Endothelial cell (in vitro differentiated cells): ENCODE measurements around the gene RACK1. TPM values are rescaled to one million over a fixed set of nuclear protein-coding genes. Genes with fewer than 3 reads are reported as not detected.

Source experiments
- DNase-seq: peaks from one replicate; pipeline ENCODE4 v3.0.0; 2021; ENCODE audit warnings: low spot score
- H3K27ac Mint-ChIP-seq: one replicate; pipeline ENCODE4 v1.8.0; 2021; ENCODE audit warnings: mixed read lengths, inconsistent platforms; ENCODE audit not compliant: unreplicated experiment
- H3K27me3 Mint-ChIP-seq: one replicate; pipeline ENCODE4 v1.8.0; 2021; ENCODE audit warnings: mild to moderate bottlenecking, moderate library complexity, mixed read lengths, inconsistent platforms; ENCODE audit not compliant: unreplicated experiment
- H3K36me3 Mint-ChIP-seq: one replicate; pipeline ENCODE4 v1.8.0; 2021; ENCODE audit warnings: mild to moderate bottlenecking, low read depth, mixed read lengths, inconsistent platforms; ENCODE audit not compliant: unreplicated experiment
- H3K4me1 Mint-ChIP-seq: one replicate; pipeline ENCODE4 v1.8.0; 2021; ENCODE audit warnings: mild to moderate bottlenecking, mixed read lengths, inconsistent platforms; ENCODE audit not compliant: unreplicated experiment
- H3K4me3 Mint-ChIP-seq: one replicate; pipeline ENCODE4 v1.8.0; 2021; ENCODE audit warnings: mild to moderate bottlenecking, mixed read lengths, inconsistent platforms; ENCODE audit not compliant: unreplicated experiment
- H3K9me3 Mint-ChIP-seq: one replicate; pipeline ENCODE4 v1.8.0; 2021; ENCODE audit warnings: mixed read lengths, inconsistent platforms; ENCODE audit not compliant: unreplicated experiment
- CTCF ChIP-seq: fragments of 200-600 bp; sonication (generic); IDR thresholded peaks from one replicate; pipeline ENCODE4 v1.5.0; 2021; ENCODE audit warnings: antibody characterized with exemption; ENCODE audit not compliant: unreplicated experiment
- microRNA-seq: library from miRNA; unstranded; fragments of <30 nt; microRNA quantifications from one replicate; pipeline ENCODE4, GENCODE V29; 2020; ENCODE audit not compliant: unreplicated experiment
- total RNA-seq: library from RNA; stranded (reverse); fragmentation: NEBNext Ultra II Directional; extraction: Animal tissue kit (Norgen Biotek cat#: 25700); gene quantifications from one replicate; pipeline ENCODE4 v1.2.1, GENCODE V29; 2021; ENCODE audit not compliant: unreplicated experiment

Gene RACK1
- total RNA-seq, 1 donor from 2014 or later: 2,232 TPM

DNA sequence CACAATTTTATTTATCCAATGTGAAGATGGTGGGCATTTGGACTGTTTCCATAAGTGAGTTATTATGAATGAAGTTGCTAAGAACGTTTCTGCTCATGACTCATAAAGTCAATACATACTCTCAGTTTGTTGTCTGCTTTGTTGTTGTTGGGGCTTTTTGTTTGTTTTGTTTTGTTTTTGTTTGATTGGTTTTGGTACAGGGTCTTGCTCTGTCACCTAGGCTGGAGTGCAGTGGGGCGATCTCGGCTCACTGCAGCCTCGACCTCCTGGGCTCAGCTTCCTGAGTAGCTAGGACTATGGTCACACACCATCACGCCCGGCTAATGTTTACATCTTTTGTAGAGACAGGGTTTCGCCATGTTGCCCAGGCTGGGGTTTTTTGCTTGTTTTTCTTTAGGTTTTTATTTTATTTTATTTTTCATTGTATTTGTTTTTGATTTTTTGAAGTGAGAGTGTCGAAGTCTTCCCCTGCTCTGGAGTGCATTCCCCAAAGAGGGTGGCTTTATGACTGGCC is 56.7 kb downstream of the RACK1 start:
- peaks cover 10% of the 10 kb centered on the region for H3K36me3 Mint-ChIP-seq
- H3K4me3 Mint-ChIP-seq: peak overlapping the region; percentile 94
- no peak for TF ChIP-seq CTCF
- DNase-seq: no peak
- H3K27ac Mint-ChIP-seq: no peak overlapping the region
- H3K9me3 Mint-ChIP-seq: peaks cover 5% of the 10 kb centered on the region
- H3K4me1 Mint-ChIP-seq: peaks cover 15% of the 10 kb centered on the region
- H3K27me3 Mint-ChIP-seq: peaks cover 44% of the 10 kb centered on the region

Small RNA genes lying within 50 kb of the gene (microRNA-seq; reads per million reads assigned to microRNA genes)
- gene MIR4638: 0.77 reads per million, percentile 4 among the genes with 10 or more reads in this experiment

Other genes starting within 250 kb of the RACK1 start
- 24.3 TPM for gene BTNL9, start 203.6 kb downstream of the RACK1 start, total RNA-seq
- not detected for gene OR2V1, start 112.7 kb downstream of the RACK1 start, total RNA-seq
- not detected for gene OR2V2, start 96.3 kb downstream of the RACK1 start, total RNA-seq
- not detected for gene TRIM7, start 38.7 kb downstream of the RACK1 start, total RNA-seq
- 21.8 TPM for gene TRIM41, start 20.6 kb downstream of the RACK1 start, total RNA-seq
- 10.4 TPM for gene TRIM52, start 17.2 kb upstream of the RACK1 start, total RNA-seq
- gene OR4F3, start 123.4 kb upstream of the RACK1 start, total RNA-seq: not detected